Measurements from ENCODE around the gene STK31. TPM values are rescaled to one million over a fixed set of nuclear protein-coding genes. Genes with fewer than 3 reads are reported as not detected.

STK31 gene
- total RNA-seq, result 10 to 100 TPM in 1 of 2 donors, under 1 TPM in 1; 0.09 to 32.1 TPM

- 92% methylated on average over 33 of the region's 33 CpGs for WGBS
- Histone ChIP-seq H3K9me3 (no peaks in the 10 kb centered on the region), H3K36me3 (no peaks in the 10 kb centered on the region), H3K4me1 (replicated peaks) (no peaks in the 10 kb centered on the region), H3K27me3 (replicated peaks; ENCODE audit: insufficient read depth) (no peaks in the 10 kb centered on the region), H3K27ac (no peak within 1 kb of the TSS), H3K4me3 (no peak within 1 kb of the TSS)
- intact Hi-C loops (cut with DNase I), result loop anchor here (5.0 kb wide), 1 partner anchor 163 kb away; no protein-coding TSS in a partner anchor
- TF ChIP-seq POLR2A (IDR thresholded peaks at IDR 0.05) (no peak), CTCF (IDR thresholded peaks at IDR 0.05) (no peak), POLR2AphosphoS5 (IDR thresholded peaks at IDR 0.05) (no peak)
- DNase-seq (ENCODE audit: low spot score), result no peak
These were observed at the start of gene STK31 for GRCh38 chr7:23710000-23710399. Gene STK31 (plus strand): TSS chr7:23710219. CDS start chr7:23710286, 67 bp downstream.

- WGBS, result 93% methylated on average over 3 of the region's 3 CpGs
- no peak overlapping the region for H3K27ac ChIP-seq
- no peaks in the 10 kb centered on the region for H3K36me3 ChIP-seq
- H3K4me1 ChIP-seq (replicated peaks), result no peaks in the 10 kb centered on the region
- no peak for DNase-seq (ENCODE audit: low spot score)
- no peaks in the 10 kb centered on the region for H3K9me3 ChIP-seq
- no peak for TF ChIP-seq POLR2AphosphoS5 (IDR thresholded peaks at IDR 0.05)
- no peak overlapping the region for H3K4me3 ChIP-seq
- no peaks in the 10 kb centered on the region for H3K27me3 ChIP-seq (replicated peaks; ENCODE audit: insufficient read depth)
- intact Hi-C loops (cut with DNase I), result no loop called here
These were observed 48.6 kb upstream of the STK31 start for GRCh38 chr7:23661385-23661784.

- TF ChIP-seq POLR2A (IDR thresholded peaks at IDR 0.05), result no peak
- Histone ChIP-seq H3K27ac (no peak overlapping the region), H3K4me1 (replicated peaks) (no peaks in the 10 kb centered on the region), H3K9me3 (no peaks in the 10 kb centered on the region), H3K27me3 (replicated peaks; ENCODE audit: insufficient read depth) (no peaks in the 10 kb centered on the region), H3K36me3 (no peaks in the 10 kb centered on the region), H3K4me3 (no peak overlapping the region)
- DNase-seq (ENCODE audit: low spot score), result no peak
- intact Hi-C loops (cut with DNase I), result no loop called here
- WGBS, result 77% methylated on average over 8 of the region's 8 CpGs
These were observed 47.7 kb upstream of the STK31 start for GRCh38 chr7:23662124-23662983.

GRCh38 chr7:23662984-23663313 lies 47.1 kb upstream of the STK31 start:
- intact Hi-C loops (cut with DNase I), result no loop called here
- 81% methylated on average over 2 of the region's 2 CpGs for WGBS
- no peak for TF ChIP-seq POLR2A (IDR thresholded peaks at IDR 0.05)
- no peak for TF ChIP-seq POLR2AphosphoS5 (IDR thresholded peaks at IDR 0.05)
- no peak for TF ChIP-seq CTCF (IDR thresholded peaks at IDR 0.05)
- H3K4me3 ChIP-seq, result no peak overlapping the region
- H3K27ac ChIP-seq, result no peak overlapping the region
- H3K4me1 ChIP-seq (replicated peaks), result no peaks in the 10 kb centered on the region
- no peaks in the 10 kb centered on the region for H3K9me3 ChIP-seq
- H3K27me3 ChIP-seq (replicated peaks; ENCODE audit: insufficient read depth), result no peaks in the 10 kb centered on the region
- no peak for DNase-seq (ENCODE audit: low spot score)
- no peaks in the 10 kb centered on the region for H3K36me3 ChIP-seq

GRCh38 chr7:23664122-23664521 lies 45.9 kb upstream of the STK31 start:
- no peaks in the 10 kb centered on the region for H3K36me3 ChIP-seq
- intact Hi-C loops (cut with DNase I), result no loop called here
- H3K9me3 ChIP-seq, result no peaks in the 10 kb centered on the region
- no peak overlapping the region for H3K27ac ChIP-seq
- DNase-seq (ENCODE audit: low spot score), result no peak
- TF ChIP-seq POLR2AphosphoS5 (IDR thresholded peaks at IDR 0.05) (no peak), POLR2A (IDR thresholded peaks at IDR 0.05) (no peak), CTCF (IDR thresholded peaks at IDR 0.05) (no peak)
- H3K27me3 ChIP-seq (replicated peaks; ENCODE audit: insufficient read depth), result no peaks in the 10 kb centered on the region
- no peak overlapping the region for H3K4me3 ChIP-seq
- H3K4me1 ChIP-seq (replicated peaks), result no peaks in the 10 kb centered on the region

GRCh38 chr7:23672033-23672432 lies 38.0 kb upstream of the STK31 start:
- 65% methylated on average over 3 of the region's 3 CpGs for WGBS
- no peaks in the 10 kb centered on the region for H3K27me3 ChIP-seq (replicated peaks; ENCODE audit: insufficient read depth)

More at GRCh38 chr7:23672033-23672432, 38.0 kb upstream of the STK31 start:
- Histone ChIP-seq H3K4me1 (replicated peaks) (no peaks in the 10 kb centered on the region), H3K27ac (no peak overlapping the region), H3K36me3 (no peaks in the 10 kb centered on the region), H3K9me3 (no peaks in the 10 kb centered on the region), H3K4me3 (no peak overlapping the region)
- no peak for TF ChIP-seq CTCF (IDR thresholded peaks at IDR 0.05)
- no peak for TF ChIP-seq POLR2AphosphoS5 (IDR thresholded peaks at IDR 0.05)
- no peak for TF ChIP-seq POLR2A (IDR thresholded peaks at IDR 0.05)
- no peak for DNase-seq (ENCODE audit: low spot score)
- intact Hi-C loops (cut with DNase I), result no loop called here
